GM12878 (cell line): ENCODE results near the gene PTPRN2.

Experiments
- ATF3 ChIP-seq: IDR thresholded peaks from 2 replicates; pipeline ENCODE4 v1.6.1; 2011; ENCODE audit warnings: low read depth, mild to moderate bottlenecking, low read length, moderate library complexity, borderline replicate concordance; ENCODE audit errors: extremely low read depth
- CHD2 ChIP-seq: IDR thresholded peaks from 2 replicates; pipeline ENCODE4 v1.6.1; 2011; ENCODE audit warnings: low read depth, low read length, improper control_type of control experiment, borderline replicate concordance
- CHD4 ChIP-seq: fragments of 200-600 bp; sonication (generic); IDR thresholded peaks from 2 replicates; pipeline ENCODE4 v1.6.1; 2016; ENCODE audit warnings: mild to moderate bottlenecking
- CREM ChIP-seq: IDR thresholded peaks from 2 replicates; pipeline ENCODE4 v1.6.1; 2014; ENCODE audit warnings: antibody characterized with exemption, low read depth
- CTCF ChIP-seq, 3 experiments: IDR thresholded peaks in 2 of 3; conservative IDR thresholded peaks in 1 of 3; 2 replicates each; pipeline ENCODE4 v1.5.1; 2011; ENCODE audit warnings: low read depth in 3 of 3, low read length in 3 of 3, mild to moderate bottlenecking in 3 of 3, control low read depth in 2 of 3, moderate library complexity in 2 of 3, inconsistent platforms in 1 of 3, mixed read lengths in 1 of 3; ENCODE audit not compliant: control insufficient read depth in 2 of 3, insufficient read depth in 1 of 3; ENCODE audit errors: extremely low read depth in 1 of 3
- JUNB ChIP-seq: IDR thresholded peaks from 2 replicates; pipeline ENCODE4 v1.6.1; 2016; ENCODE audit warnings: antibody characterized with exemption, mild to moderate bottlenecking
- MAX ChIP-seq: IDR thresholded peaks from 2 replicates; pipeline ENCODE4 v1.6.1; 2012; ENCODE audit warnings: low read depth, low read length, improper control_type of control experiment
- POLR2AphosphoS5 ChIP-seq: IDR thresholded peaks from 2 replicates; pipeline ENCODE4 v1.6.1; 2011; ENCODE audit warnings: mild to moderate bottlenecking, low read length, inconsistent platforms
- ZNF217 ChIP-seq: fragments of 450-650 bp; IDR thresholded peaks from 2 replicates; pipeline ENCODE4 v1.6.1; 2017; ENCODE audit warnings: antibody characterized with exemption, mild to moderate bottlenecking

GRCh38 chr7:157926521-157927150 is 661.0 kb downstream of the PTPRN2 start:
- TF ChIP-seq CHD4 (no peak), CHD2 (no peak), CREM (no peak), CTCF (IDR thresholded peaks at IDR 0.05 in 2 of 3, conservative IDR thresholded peaks at IDR 0.05 in 1 of 3; ENCODE audit: control insufficient read depth in 2 of 3, extremely low read depth in 1 of 3, insufficient read depth in 1 of 3, low read depth in 3 of 3, low read length in 3 of 3) (no peak), JUNB (no peak), MAX (no peak), ZNF217 (no peak), ATF3 (no peak), POLR2AphosphoS5 (no peak)
